ENCODE results near the gene NACC2.
"Not testable (repeated sequence)": the region's sequence is repeated elsewhere in the genome, so short reads cannot be mapped to it uniquely, and the experiment has no call there.

NACC2 gene

DNA sequence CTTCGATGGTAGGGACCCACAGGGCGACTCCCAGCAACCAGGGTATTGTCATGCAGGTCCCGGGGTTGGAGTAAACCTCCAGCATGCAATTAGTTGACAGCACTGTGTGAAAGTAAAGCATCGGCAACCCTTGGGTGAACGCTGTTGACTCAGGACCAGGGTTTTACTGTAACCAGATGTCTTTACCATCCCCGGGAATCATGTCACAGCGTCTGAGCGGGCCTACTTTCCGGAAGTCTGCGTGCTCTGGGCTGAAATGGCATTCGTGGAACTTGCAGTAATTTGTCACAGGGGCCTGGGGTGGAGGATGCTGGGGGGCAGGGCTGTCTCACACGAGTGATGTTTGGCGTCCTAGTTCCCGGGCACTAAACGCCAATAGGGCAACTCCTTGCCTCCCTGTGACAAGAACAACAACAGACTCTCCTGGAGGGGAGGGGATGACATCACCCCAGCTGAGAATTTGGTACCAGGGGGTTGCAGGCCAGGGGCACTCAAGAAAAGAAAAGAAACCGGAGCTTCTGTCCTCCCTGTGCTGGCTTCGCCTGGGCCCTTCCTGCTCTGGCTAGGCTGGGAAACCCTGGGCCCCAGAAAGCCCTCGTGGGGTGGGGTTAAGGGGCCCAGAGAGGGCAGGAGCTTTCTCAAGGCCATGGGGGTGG is 123.8 kb downstream of the NACC2 start:
- DNase-seq = no peak

DNA sequence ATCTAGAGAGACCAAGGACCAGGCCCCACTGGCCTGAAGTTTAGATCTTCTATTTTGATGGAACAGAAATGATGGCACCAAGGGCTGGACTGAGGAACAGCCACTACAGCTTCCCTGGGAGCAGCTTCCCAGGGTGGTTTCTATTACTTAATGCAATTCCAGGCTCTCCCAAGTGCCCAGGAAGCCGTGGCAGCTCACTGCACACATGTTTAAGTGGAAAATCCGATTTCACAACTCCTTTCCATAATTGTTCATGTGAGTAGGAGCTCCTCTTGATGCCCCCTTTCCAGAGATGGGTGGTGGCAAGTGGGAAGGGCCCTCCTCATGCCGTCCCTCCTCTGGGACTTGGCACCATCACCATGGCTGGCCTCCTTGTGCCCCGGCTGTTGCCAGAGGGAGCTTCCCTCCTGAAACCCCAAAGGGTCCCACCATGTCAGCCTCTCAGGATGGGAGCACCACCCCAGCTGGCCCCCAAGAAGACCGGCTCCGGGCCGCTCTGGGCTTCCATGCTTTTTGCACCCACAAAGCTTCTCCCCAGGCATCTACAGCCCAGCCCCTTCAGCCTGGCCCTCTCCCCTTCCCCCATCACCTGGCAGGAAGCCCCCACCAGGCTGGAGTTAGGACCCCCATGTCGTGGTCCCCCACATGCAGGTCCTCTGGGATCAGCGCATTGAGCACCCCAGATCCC is 124.8 kb downstream of the NACC2 start:
- DNase-seq = no peak

DNA sequence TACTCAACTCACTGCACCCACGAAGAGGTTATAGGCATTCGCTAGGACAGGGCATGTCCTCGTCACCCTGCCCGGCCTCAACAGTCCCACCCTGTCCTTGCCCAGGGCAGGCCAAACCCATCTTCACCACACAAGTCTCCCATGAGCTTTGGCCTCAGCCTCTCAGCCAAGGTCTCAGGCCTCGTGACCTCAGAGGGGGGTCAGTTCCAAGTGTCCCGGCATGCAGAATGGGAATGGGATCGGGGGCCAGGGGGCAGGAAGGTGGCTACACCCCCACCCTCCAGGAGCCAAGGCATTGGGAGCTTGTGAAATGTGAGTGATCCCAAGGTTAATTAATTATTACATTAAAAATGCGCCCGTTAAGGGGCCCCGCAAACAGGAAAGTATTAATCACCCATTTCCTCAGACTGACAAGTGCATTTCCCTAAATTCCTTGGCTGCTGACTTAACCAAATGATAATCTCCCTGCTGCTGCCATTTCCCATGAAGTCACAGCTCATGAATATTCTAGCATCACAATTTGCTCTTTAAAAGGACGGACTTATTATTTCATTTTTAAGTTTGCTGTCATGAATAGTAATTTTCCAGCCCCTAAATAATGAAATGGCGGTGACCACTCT is 125.9 kb downstream of the NACC2 start:
- DNase-seq = no peak

DNA sequence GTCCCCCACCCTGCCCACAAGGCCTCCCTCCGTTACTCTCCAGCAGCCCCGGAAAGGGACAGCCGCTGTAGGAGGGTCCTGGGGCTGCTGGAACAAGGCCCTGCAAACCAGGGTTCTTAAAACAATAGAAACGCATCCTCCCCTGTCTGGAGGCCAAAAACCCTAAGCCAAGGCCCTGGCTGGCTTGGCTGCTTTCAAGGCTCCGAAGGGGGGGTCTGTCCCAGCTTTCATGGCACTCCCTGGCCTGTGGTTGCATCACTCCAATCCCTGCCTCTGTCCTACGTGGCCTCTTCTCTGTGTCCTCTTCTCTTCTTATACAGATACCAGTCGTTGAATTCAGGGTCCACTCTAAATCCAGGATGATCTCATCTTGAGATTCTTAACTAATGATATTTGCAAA is 126.5 kb downstream of the NACC2 start:
- DNase-seq = no peak

DNA sequence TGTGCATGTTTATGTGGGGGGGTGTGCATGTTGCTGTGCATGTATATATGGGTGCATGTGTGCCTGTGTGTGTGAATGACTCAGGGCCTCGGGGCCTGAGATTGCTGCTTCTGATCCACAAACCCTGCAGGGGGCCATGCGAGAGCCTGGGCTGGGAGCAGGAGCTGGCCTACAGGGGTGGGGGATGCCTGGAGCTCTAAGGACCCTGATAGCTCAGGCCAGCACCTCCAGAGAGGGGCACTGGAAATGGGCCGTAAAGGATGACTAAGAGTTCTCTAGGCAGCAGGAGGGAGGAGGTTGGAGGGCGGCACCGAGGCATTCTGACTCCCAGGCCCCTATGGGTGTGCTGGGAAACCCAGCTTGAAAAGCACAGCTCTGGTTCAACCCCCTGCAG is 127.0 kb downstream of the NACC2 start:
- no peak for DNase-seq

DNA sequence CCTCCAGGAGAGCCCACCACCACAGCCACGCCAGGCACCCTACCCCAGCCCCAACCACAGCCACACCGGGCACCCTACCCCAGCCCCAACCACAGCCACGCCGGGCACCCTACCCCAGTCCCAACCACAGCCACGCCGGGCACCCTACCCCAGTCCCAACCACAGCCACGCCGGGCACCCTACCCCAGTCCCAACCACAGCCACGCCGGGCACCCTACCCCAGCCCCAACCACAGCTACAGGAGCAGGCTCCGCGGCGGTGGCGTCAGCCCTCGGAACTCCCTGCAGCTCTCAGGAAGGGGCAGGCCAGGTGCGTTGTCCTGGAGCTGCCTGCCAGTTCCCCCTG is 128.2 kb downstream of the NACC2 start:
- not testable (repeated sequence) for DNase-seq

DNA sequence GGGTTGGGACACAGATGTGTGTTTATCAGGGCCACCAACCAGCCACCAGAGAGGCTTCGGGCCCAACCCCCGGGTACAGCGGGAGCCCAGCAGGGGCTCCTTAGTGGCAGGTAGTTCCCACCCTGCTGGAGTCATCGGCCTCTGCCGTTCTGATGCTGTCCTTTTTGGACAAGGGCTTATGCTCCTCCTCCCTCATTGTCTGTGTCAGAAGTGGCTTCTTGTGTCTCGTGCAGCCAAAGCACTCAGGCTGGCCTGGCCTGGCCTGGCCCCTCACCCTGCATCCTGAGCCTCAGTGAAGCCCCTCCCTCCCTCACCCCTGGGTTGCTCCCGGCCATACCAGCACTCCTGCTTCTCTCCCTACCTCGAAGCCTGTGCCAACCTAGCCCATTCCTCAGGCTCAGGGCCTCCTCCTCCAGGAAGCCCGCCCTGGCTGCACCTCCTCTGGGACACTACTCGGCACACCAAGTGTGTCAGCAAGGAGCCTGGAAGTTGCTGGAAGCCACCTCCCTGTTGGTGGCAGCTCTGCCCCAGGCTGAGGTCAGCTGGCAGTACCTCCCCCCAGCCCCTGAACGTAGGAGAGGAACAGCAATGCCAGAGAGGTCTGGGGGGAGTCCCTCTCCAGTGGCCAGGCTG is 129.8 kb downstream of the NACC2 start:
- no peak for DNase-seq

DNA sequence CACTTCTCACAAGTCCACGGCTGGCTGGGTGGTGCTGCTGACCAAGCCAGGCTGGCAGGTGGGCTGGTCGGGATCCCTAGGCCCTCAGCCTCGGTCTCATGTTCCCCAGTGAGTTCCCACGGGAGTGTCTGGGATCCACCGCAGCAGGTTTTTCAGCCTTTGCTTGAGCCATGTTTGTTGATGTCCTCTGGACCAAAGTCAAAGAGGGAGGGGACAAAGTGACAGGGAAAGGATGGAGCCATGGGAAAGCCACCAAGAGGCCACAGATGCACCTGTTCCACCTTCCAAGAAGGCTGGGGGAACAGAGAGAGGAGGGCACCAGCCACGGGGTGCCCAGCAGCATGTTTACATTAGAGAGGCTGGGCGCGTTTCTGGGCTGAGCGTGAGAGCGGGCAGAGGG is 131.2 kb downstream of the NACC2 start:
- DNase-seq = no peak

DNA sequence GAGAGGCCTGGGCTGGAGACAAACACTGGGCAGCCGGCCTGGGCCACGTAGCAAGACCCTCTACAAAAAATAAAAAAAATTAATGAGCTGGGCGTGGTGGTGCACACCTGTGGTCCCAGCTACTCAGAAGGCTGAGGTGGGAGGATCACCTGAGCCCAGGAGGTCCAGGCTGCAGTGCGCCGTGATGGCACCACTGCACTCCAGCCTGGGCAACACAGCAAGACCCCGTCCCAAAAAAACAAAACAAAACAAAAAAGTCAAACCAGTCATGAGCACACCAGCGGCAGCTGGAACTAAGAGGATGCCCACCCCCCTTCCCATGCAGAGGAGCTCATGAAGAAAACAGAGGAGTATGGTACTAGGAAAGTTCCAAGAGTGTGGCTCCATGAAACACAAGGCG is 131.8 kb downstream of the NACC2 start:
- no peak for DNase-seq

DNA sequence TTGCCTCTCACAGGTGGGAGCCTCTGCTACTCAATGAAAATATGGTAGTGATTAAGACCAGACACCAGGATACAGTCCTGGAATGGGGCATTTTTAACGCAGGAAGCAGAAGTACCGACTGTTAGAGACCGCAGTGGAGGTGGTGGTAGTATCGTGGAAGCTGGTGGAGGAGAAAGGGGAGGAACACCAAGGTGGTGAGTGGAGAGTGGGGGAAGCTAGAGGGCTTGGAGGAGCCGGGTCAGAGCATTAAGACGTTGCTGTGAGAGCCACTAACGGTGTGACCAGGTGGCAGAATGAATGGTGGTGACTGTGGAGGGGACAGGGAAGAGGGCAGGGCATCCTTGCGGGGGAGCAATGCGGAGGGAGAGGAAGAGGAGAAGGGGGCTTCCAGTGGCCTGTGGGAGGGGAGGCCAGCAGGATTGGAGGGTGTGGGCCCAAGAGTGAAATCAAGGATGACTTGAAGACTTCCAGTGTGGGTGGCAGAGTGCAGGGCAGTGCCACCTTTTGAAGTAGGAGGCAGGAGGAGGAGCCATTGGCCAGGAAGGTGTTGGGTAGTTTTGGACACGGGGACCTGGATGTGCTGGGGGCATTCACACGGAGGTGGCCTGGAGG is 132.3 kb downstream of the NACC2 start:
- DNase-seq = no peak

DNA sequence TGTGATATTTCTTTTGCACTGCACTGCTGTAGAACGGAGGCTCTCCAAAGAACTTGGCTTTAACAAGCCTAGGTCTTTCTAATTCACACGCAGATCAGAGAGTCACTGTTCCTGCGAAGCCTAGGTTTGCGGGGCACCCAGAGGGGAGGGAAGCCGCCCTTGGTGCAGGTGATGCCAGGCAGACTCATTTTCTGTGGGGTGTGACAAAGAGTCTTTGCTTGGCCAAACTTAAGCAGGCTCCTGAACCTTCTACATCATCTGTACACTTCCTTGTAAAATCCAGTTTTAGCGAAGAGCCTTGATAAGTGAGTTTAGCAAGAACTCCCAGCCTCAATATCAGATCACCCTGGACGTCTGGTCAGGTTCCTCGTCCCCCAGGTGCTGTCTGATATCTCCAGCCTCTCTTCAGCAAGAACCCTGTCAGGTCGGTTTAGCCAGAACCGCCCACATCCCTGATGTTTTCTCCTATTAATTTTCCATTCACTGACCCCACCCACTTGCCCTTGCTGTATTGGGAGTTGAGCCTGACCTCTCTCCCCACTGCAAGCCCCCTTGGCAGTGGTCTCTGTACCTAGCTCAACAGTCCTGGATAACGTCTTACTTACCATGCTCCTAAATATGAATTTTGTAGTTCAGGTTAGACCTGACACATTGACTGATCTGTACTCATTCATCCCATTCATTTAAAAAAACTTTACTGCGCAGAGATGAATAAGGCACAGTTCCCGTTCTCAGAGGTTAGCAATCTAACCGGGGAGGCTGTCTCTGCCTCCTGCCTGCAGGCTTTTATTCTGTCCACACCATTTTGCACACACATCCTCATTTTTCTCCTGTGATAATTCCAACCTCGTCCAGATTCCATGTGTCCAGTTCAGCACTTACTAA is 133.0 kb downstream of the NACC2 start:
- DNase-seq = no peak

DNA sequence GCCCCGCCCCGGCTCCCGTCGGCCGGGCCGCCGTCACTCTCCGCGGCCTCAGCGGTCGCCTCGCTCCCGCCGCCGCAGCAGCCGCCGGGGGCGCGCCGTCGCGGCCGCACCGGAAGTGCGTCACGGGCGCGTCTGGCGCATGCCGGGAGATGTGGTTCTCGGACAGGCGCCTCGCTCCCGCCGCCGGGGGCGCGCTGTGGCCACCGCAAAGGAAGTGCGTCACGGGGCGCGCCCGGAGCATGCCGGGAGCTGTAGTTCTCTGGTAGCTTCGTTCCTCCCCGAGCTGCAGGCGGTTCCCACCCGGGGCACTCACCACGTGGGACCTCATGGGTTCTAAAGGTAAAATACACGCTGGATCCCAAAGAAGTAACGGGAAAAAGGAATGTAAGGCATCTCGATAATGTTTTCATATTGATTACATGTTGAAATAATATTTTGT is 133.8 kb downstream of the NACC2 start, which contains the start of gene UBAC1:
Gene UBAC1, minus strand, starts transcription at position 97 of the 439 bp plus-strand sequence. CDS start 211 bp downstream, outside the sequence.
- peak; percentile 96 for DNase-seq

DNA sequence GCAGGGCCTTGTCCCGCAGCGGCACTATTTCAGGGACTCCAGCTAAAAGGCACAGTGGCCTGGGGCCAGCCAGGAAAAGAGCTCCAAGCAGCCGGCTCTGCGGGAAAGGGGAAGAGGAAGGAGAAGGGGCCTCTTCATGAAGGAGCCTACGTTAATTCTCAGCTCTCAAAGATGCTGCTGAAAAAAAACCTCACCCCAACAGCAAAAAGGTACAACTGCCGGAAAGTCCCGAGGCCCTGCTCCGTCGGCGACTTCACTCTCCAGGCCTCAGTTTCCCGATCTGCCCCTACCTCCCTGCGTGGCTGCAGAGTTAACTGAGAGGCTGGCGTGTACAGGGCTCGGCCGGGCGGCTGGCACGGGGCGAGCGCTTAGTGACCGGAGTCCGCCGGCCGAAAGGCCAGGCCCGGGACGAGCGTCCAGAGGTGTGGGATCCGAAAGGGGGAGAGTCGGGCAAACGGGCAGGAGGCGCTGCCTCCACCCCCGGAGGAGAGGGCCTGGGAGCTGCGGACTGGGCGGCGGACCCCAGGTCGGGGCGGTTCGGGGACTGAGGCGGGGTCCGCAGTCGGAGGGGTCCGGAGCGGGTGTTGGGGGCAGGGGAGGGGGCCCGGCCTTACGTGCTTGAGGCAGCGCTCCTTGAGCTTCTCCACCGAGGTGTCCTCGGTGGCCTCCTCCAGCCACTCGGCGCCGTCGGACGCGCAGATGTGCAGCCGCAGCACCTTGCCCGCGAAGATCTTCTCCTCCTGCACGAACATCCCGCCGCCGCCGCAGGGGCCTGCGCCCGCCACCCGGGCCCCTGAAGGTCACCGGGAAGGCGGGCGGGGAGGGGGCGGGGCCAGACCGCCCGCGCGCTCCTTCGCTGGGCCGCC is 134.4 kb downstream of the NACC2 start:
- no peak for DNase-seq

DNA sequence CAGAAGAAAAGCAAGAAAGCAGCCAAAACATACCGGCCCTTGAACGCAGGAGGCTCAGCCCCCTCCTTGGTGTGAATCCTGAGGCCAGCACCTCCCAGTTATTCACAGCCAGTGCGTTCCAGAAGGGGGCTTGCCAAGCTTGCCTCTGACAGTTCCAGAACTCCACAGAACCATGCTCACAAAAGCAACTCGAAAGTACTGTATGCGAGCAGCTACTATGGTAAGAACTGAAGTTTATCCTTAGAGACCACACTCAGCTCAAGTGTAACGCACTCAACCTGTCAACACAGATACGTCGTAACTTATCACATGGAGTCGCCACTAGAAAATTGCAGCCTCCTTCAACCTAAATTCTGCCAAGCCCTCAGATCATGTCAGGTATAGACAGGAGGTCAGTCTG is 135.3 kb downstream of the NACC2 start:
- no peak for DNase-seq

DNA sequence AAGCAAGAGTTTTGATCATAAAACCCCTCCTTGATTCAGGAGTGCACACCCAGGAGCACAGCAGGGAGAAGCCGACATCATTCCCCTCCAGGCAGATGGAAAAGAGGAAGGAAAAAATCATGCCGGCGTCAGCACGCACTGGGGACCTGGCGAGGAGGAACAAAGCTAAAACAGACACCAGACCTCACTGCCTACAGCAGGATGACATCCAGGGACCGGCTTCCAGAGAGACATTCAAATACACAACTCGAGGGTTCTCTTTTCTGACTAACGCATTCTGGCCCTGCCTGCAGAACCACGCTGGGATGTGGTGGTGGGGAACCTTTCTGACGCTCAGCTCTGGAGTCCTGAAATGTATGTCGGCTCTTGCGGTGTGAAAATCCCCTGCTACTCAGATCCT is 136.6 kb downstream of the NACC2 start:
- no peak for DNase-seq

DNA sequence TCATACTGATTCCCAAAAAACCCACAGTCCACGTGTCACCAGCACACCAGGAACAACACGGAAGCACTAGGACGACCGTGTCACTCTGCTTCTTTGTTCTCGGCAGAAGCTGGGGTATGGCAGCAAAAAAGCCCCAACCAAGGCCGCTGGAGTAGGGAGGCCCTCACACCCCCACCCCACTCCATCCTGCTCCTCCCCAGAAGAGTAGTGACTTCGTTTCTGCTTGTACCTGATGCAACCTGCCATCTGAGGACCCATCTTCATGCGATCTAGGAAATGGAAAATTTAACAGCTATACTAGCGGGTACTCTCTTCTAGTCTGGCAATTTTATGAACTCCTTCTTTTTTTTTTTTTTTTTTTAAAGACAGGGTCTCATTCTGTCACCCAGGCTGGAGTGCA is 137.7 kb downstream of the NACC2 start:
- no peak for DNase-seq

DNA sequence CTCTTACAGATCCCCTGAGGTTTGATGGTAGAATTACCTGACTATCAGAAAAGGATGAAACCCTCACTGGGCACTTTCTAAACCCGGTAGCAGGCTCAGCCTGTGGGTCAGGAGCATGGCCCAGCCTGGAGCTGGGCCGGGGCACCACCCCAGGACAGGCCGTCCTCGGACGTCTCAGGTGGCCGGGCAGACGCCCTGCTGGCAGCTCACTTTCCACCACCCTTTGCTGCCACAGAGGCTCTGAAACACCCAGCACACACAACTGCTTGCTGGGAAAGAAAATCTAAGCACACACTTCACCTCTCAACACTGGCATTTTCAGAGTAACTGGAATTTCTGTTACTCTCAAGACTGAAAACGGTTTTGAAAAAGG is 138.3 kb downstream of the NACC2 start:
- DNase-seq = no peak
